NCI-H1436 (cell line): ENCODE results near the gene DCHS1.

Experiments used
- DNase-seq: peaks from one replicate; lab custom pipeline; 2025; lab: John Stamatoyannopoulos, UW

Gene DCHS1

DNA sequence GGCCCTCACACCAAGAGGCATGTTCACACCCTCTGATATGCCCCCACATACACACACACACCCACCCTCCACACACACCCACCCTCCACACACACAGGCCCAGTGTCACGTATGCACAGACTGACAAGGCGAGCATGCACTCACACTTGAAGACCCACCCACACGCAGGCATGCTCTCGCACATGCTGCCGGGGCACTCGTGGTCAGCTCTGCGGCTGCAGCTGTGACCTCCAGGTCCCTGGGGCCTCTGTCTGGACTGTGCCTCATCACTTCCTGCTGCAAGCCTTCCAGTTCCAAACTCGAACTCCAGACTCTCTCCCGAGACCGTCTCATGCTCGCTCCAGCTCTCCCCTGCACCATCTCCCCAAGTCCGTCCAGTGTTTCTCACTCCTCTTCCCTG lies 9.5 kb downstream of the DCHS1 start:
- no peak for DNase-seq

GRCh38 chr11:6642957-6643356 lies 12.7 kb downstream of the DCHS1 start:
- DNase-seq = no peak

DNA sequence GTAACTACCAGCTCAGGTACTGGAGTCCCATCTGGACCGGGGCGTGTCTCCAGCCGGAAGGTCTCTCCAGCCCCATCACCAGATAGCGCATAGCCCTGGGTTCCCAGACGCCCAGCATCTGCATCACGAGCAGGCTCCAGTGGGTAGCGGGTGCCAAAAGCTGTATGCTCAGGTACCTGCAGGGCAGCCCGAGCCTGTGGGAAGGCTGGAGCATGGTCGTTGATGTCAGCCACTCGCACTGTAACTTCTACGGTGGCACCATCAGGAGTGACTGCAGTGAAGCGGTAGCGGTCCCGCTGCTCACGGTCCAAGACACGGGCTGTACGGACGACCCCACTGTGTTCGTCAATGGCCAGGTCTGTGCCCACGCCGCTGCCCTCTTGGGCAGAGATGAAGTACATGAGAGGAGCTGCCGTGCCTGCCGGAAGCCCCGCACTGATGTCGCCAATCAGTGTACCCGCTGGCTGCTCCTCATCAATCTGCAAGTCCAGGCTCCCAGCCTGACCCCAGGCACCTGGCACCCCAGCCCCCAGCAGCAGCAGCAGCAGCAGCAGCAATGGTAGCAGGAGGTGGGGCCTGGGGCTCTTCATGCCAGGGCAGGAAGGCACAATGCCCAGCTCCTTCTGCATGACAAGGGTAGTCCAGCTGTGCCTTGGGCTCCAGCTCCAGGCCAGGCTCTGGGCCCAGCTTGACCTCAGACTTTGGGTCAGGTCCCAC lies 14.5 kb downstream of the DCHS1 start:
- DNase-seq = no peak

GRCh38 chr11:6640036-6640984 lies 15.3 kb downstream of the DCHS1 start:
- DNase-seq = no peak

- no peak for DNase-seq
These were observed 17.2 kb downstream of the DCHS1 start for GRCh38 chr11:6638429-6638828.

GRCh38 chr11:6637871-6638270 lies 17.7 kb downstream of the DCHS1 start:
- DNase-seq = no peak

GRCh38 chr11:6636480-6636879 lies 19.1 kb downstream of the DCHS1 start:
- no peak for DNase-seq

GRCh38 chr11:6635082-6635932 lies 20.3 kb downstream of the DCHS1 start:
- DNase-seq = no peak

DNA sequence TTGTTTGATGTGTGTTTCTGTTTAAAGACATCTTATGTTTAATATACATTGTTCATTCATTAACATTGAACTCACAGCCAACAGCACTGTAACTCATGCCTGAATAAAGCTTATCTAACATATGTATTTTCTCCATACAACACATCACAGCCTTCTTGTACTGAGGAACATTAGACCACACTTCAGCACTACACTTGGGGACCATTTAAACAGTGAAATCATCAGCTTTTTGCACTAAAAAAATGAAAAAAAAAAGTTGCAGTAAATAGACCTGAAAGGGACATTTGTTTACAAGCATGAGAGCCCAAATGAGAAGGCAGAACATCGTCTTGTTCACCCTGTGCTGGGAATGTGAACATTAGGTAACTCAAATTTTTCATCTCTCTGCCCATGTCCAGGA lies 21.1 kb downstream of the DCHS1 start:
- DNase-seq = no peak

GRCh38 chr11:6633422-6634408 lies 21.9 kb downstream of the DCHS1 start:
- no peak for DNase-seq

- no peak for DNase-seq
These were observed 23.2 kb downstream of the DCHS1 start for GRCh38 chr11:6632116-6633073.

DNA sequence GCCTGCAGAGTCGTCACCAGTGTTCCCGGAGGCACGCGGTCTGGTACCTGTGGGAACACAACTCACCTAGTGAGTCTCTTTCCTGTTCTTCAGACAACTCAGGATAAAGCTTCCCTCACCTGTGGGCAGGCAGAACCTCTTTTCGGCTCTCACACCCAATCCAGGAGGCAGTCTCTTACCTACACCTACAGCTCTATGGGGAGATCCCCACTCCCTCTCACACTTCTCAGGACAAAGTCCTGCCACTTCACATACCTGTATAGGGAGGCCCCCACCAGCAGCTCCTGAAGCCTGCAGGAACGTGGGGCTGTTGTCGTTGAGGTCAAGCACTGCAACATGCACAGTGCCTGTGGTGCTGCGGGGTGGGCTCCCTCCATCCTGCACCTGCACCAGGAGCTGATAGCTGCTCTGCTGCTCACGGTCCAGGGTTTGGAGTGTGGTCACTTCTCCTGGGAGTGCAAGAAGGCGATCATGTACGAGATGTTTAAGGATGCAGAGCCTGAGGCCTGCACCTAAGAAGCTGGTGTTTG lies 24.2 kb downstream of the DCHS1 start:
- DNase-seq = no peak

- DNase-seq = no peak
These were observed 24.8 kb downstream of the DCHS1 start for GRCh38 chr11:6630632-6631291.

GRCh38 chr11:6629892-6630631 lies 25.5 kb downstream of the DCHS1 start:
- no peak for DNase-seq

- no peak for DNase-seq
These were observed 26.1 kb downstream of the DCHS1 start for GRCh38 chr11:6629573-6629891.

DNA sequence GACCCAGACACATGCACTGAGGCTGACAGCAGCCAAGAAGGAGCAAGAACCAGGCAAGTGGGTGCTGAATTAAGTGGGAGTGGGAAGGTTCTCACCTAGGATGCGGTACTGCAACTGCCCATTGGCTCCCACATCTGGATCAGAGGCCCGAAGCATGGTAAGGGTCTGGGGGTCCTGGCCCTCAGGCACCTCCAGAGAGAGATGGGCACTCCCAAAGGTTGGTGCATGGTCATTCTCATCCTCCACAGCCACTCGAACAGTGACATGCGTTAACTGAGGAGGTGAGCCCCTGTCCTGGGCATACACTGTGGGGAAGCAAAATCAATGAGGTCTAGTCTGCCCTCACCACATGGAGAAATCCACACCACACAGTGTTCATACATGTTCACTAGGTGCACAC lies 27.1 kb downstream of the DCHS1 start:
- no peak for DNase-seq

- DNase-seq = no peak
These were observed 27.8 kb downstream of the DCHS1 start for GRCh38 chr11:6627762-6628241.
